Type B pancreatic cell (in vitro differentiated cells): ENCODE results near the gene SULT2B1. TPM values are rescaled to one million over a fixed set of nuclear protein-coding genes. Genes with fewer than 3 reads are reported as not detected.
A peak's percentile ranks its signal among the peaks of the same experiment; 100 is the strongest.
"Not testable (repeated sequence)": the region's sequence is repeated elsewhere in the genome, so short reads cannot be mapped to it uniquely, and the experiment has no call there.

Source experiments
- DNase-seq: peaks from one replicate; pipeline ENCODE4 v3.0.0; 2021; ENCODE audit warnings: mixed read lengths; ENCODE audit not compliant: unreplicated experiment; ENCODE audit errors: extremely low spot score
- H3K27ac Mint-ChIP-seq: 2 replicates; pipeline ENCODE4 v1.8.0; 2021; ENCODE audit warnings: mild to moderate bottlenecking, mixed read lengths
- H3K27me3 Mint-ChIP-seq: 2 replicates; pipeline ENCODE4 v1.8.0; 2021; ENCODE audit warnings: mixed read lengths
- H3K36me3 Mint-ChIP-seq: 2 replicates; pipeline ENCODE4 v1.8.0; 2021; ENCODE audit warnings: mixed read lengths
- H3K4me1 Mint-ChIP-seq: one replicate; pipeline ENCODE4 v1.8.0; 2021; ENCODE audit warnings: mixed read lengths; ENCODE audit not compliant: unreplicated experiment
- H3K4me3 Mint-ChIP-seq: 2 replicates; pipeline ENCODE4 v1.8.0; 2021; ENCODE audit warnings: mild to moderate bottlenecking, mixed read lengths
- H3K9me3 Mint-ChIP-seq: 2 replicates; pipeline ENCODE4 v1.8.0; 2021; ENCODE audit warnings: mixed read lengths
- total RNA-seq: library from RNA; stranded (reverse); gene quantifications from 2 replicates; pipeline ENCODE4 v1.2.1, GENCODE V29; 2021; ENCODE audit warnings: low replicate concordance
- TF ChIP-seq, protein P1 (sequence below): fragments of 200-600 bp; sonication (generic); conservative IDR thresholded peaks from 2 replicates; pipeline ENCODE4 v1.5.0; 2021; ENCODE audit warnings: antibody characterized with exemption, mild to moderate bottlenecking

Gene SULT2B1
- total RNA-seq, 1 donor from 2014 or later = 0.77 TPM

DNA sequence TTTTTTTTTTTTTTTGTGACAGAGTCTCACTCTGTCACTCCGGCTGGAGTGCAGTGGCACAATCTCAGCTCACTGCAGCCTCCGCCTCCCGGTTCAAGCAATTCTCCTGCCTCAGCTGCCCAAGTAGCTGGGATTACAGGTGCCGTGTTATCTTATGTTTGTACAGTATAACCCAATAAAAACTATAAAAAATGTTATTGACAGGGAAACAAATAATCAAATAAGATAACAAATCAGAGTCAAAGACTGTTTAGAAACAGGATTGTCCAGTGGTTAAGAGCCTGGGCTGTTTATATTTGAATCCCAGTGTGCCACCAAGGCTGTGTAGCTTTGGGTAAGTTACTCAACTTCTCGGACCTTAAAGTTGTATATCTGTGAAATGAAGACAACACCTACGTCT lies 21.2 kb upstream of the SULT2B1 start:
- H3K27me3 Mint-ChIP-seq = no peaks in the 10 kb centered on the region
- peaks cover 5% of the 10 kb centered on the region for H3K4me1 Mint-ChIP-seq
- no peaks in the 10 kb centered on the region for H3K36me3 Mint-ChIP-seq
- TF ChIP-seq, protein P1, sequence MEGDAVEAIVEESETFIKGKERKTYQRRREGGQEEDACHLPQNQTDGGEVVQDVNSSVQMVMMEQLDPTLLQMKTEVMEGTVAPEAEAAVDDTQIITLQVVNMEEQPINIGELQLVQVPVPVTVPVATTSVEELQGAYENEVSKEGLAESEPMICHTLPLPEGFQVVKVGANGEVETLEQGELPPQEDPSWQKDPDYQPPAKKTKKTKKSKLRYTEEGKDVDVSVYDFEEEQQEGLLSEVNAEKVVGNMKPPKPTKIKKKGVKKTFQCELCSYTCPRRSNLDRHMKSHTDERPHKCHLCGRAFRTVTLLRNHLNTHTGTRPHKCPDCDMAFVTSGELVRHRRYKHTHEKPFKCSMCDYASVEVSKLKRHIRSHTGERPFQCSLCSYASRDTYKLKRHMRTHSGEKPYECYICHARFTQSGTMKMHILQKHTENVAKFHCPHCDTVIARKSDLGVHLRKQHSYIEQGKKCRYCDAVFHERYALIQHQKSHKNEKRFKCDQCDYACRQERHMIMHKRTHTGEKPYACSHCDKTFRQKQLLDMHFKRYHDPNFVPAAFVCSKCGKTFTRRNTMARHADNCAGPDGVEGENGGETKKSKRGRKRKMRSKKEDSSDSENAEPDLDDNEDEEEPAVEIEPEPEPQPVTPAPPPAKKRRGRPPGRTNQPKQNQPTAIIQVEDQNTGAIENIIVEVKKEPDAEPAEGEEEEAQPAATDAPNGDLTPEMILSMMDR = no peak
- peaks cover 6% of the 10 kb centered on the region for H3K9me3 Mint-ChIP-seq
- H3K27ac Mint-ChIP-seq = no peak overlapping the region
- no peak for DNase-seq
- no peak overlapping the region for H3K4me3 Mint-ChIP-seq

DNA sequence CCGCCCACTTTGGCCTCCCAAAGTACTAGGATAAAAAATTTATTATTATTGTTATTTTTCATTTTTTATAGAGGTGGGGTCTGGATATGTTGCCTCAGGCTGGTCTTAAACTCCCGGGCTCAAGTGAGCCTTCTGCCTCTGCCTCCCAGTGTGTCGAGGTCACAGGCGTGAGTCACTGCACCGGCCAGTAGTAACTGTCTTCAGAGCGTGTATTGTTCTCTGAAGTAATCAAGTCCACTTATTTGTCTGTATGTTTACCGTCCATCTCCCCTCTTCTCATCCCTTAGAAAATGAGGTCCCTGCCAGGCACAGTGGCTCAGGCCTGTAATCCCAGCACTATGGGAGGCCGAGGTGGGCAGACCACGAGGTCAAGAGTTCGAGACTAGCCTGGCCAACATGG lies 18.2 kb upstream of the SULT2B1 start:
- Mint-ChIP-seq H3K4me1 (peaks cover 5% of the 10 kb centered on the region), H3K27ac (no peak overlapping the region), H3K9me3 (no peaks in the 10 kb centered on the region), H3K27me3 (no peaks in the 10 kb centered on the region), H3K4me3 (no peak overlapping the region), H3K36me3 (no peaks in the 10 kb centered on the region)
- DNase-seq = no peak
- TF ChIP-seq, protein P1 = no peak

GRCh38 chr19:48537541-48537940 lies 14.4 kb upstream of the SULT2B1 start:
- Mint-ChIP-seq H3K9me3 (no peaks in the 10 kb centered on the region), H3K27ac (no peak overlapping the region), H3K27me3 (no peaks in the 10 kb centered on the region), H3K4me3 (no peak overlapping the region), H3K36me3 (no peaks in the 10 kb centered on the region), H3K4me1 (peaks cover 5% of the 10 kb centered on the region)
- TF ChIP-seq, protein P1 = no peak
- DNase-seq = no peak

DNA sequence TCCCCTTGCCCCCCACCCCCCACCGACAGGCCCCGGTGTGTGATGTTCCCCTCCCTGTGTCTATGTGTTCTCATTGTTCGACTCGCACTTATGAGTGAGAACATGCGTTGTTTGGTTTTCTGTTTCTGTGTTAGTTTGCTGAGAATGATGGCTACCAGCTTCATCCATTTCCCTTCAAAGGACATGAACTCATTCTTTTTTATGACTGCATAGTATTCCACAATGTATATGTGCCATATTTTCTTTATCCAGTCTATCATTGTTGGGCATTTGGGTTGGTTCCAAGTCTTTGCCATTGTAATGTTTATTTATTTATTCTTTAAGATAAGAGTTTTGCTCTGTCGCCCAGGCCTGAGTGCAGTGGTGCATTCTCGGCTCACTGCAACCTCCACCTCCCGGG lies 13.9 kb upstream of the SULT2B1 start:
- not testable (repeated sequence) for H3K4me1 Mint-ChIP-seq, H3K9me3 Mint-ChIP-seq, H3K4me3 Mint-ChIP-seq, DNase-seq, H3K27ac Mint-ChIP-seq, H3K27me3 Mint-ChIP-seq, H3K36me3 Mint-ChIP-seq

GRCh38 chr19:48539503-48540096 lies 12.4 kb upstream of the SULT2B1 start:
- Mint-ChIP-seq H3K4me1 (peaks cover 9% of the 10 kb centered on the region), H3K4me3 (no peak overlapping the region), H3K27ac (no peak overlapping the region), H3K27me3 (no peaks in the 10 kb centered on the region), H3K36me3 (no peaks in the 10 kb centered on the region), H3K9me3 (no peaks in the 10 kb centered on the region)
- TF ChIP-seq, protein P1 = no peak
- no peak for DNase-seq

GRCh38 chr19:48540110-48540509 lies 11.9 kb upstream of the SULT2B1 start:
- no peak overlapping the region for H3K4me3 Mint-ChIP-seq
- no peaks in the 10 kb centered on the region for H3K36me3 Mint-ChIP-seq
- no peaks in the 10 kb centered on the region for H3K27me3 Mint-ChIP-seq
- TF ChIP-seq, protein P1 = no peak
- H3K9me3 Mint-ChIP-seq = no peaks in the 10 kb centered on the region
- H3K4me1 Mint-ChIP-seq = peaks cover 9% of the 10 kb centered on the region
- DNase-seq = no peak
- peak overlapping the region; percentile 72 for H3K27ac Mint-ChIP-seq
